GM21381 (cell line): ENCODE data around the gene UBE2V1.
A peak's percentile ranks its signal among the peaks of the same experiment; 100 is the strongest.
"Not testable (repeated sequence)": the region's sequence is repeated elsewhere in the genome, so short reads cannot be mapped to it uniquely, and the experiment has no call there.

Source experiments
- ATAC-seq: cut with Tn5 transposase; IDR thresholded peaks from one replicate; pipeline ENCODE4 v1.9.1; 2021; ENCODE audit warnings: mild to moderate bottlenecking, moderate library complexity; ENCODE audit not compliant: unreplicated experiment

Gene UBE2V1

GRCh38 chr20:50112512-50113419 is at the start of gene UBE2V1:
UBE2V1 (minus strand) TSS chr20:50113150; CDS start chr20:50113128, 22 bp downstream.
- ATAC-seq: peak; percentile 48

GRCh38 chr20:50161494-50161893 is 48.5 kb upstream of the UBE2V1 start:
- ATAC-seq: not testable (repeated sequence)

DNA sequence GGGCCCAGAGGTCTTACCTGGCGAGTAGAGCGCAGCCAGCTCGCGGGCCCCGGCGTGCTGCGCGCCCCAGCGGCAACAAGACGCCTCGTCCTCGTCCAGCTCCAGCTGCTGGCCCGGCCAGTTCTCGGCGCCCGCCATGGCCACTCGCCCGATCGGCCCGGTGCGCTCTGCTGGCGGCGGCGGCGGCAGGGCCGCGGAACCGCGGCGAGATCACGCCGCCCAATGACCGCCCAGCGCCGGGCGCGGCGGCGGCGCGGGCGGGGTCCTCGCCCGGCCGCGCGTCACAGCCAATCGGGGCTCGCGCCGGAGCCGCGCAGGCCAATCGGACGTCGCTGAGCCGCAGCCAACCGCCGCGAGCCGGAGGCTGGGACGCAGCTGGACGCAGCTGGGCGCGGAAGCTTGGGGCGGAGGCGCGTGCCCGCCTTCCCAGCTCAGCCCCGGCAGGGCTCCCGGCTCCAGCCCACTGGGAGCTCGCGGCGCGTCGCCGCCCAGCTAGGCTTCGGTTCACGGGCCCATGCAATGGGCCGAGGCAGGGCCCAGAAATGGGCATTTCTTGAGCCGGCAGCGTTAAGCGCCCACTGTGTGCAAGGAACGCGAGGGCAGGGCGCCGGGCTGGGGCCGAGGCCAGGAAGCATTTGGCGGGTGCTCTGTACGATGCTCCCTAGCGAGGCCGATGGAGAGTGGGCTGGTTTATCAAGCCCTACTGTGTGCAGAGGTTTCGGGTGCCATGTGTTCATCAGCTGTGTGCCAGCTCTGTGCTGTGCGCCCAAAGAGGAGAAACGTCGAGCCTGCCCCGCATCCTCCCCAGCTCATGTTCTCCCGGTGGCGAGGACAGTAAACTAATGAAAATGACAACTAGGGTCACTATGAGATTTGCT is 40.8 kb upstream of the UBE2V1 start, which contains the start of gene PEDS1:
Gene PEDS1, minus strand, starts transcription at position 224 of the 878 bp plus-strand sequence. Its CDS starts 86 bp downstream, at position 138.
- ATAC-seq: peak; percentile 96

DNA sequence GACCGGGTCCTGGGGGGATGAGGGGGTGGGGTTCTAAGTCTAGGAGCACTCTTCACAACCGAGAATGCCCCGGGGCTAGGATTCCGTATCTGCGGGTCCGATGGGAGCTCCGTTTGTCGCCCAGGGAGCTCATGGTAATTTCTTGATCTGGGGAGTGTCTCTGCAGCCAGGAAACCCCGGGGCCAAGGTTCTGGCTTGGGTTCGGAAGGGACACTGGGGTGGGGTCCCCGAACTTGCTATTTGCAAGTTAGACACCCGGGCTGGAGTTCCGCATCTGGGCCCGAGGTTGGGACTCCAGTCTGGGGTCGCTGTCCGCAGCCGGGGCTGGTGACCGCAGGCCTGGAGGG is 40.2 kb upstream of the UBE2V1 start:
- no peak for ATAC-seq

GRCh38 chr20:50152394-50153152 is 39.6 kb upstream of the UBE2V1 start:
- no peak for ATAC-seq

DNA sequence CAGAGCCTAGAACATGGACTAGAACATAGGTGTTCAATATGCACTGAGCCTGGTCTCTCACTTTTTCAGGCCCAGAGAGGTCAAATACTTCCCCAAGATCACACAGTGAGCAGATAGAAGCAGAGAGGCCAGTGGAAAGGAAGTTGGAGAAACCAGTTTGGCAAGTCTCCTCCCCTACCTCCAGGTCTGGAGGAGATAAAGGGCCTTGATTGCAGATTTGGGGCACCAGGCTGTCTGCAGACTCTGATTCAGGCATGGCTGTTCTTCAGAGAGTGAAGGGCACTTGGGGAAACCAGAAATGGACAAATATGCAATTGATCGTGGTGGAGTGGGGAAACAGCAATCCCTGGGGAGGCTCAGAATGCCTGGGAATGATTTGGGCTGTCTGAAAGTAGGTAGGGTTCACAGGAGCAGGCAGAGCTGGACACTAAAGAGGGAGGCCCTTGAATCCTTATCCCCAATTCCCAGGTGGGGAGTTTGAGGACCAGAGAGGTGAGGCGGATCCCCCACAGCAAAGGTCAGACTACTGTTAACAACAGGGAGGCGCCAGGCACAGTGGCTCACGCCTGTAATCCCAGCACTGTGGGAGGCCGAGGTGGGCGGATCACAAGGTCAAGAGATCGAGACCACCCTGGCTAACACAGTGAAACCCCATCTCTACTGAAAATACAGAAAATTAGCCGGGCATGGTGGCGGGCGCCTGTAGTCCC is 38.2 kb upstream of the UBE2V1 start:
- ATAC-seq: no peak

DNA sequence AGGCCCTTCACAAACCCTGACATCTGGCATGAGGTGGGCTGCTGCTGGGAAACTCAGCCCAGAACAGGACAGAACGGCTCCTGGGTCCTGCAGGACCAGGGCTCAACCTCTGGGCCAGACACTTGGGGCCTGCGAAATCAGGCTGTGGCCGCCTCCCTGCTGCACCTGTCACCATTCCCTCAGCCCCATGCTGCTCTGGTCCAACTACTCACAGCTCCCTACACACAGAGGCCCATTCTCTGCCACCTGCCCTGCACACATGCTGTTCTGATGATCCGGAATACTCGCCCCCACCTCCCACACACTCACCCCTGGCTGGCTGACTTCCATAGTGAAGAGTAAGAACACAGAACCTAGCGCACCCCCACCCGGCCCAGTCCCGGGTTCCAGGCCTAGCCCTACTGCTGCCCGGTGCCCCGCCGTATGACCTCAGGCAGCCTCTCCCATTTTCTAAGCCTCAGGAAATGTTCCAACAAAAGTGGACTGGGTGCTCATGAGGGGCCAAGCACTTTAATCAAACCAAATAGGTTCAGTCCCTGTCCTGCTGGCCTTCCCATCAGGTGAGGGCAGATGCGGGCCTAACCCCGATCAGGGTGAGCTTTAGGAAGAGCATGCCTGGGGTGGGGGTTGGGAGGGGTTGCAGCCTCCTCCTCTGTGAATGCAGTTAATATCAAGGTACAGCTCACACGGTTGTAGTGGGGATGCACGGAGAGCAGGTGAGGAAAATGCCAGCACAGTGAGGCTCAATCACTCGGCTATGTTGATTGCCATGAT is 36.7 kb upstream of the UBE2V1 start:
- no peak for ATAC-seq

GRCh38 chr20:50146732-50147662 is 34.0 kb upstream of the UBE2V1 start:
- no peak for ATAC-seq

DNA sequence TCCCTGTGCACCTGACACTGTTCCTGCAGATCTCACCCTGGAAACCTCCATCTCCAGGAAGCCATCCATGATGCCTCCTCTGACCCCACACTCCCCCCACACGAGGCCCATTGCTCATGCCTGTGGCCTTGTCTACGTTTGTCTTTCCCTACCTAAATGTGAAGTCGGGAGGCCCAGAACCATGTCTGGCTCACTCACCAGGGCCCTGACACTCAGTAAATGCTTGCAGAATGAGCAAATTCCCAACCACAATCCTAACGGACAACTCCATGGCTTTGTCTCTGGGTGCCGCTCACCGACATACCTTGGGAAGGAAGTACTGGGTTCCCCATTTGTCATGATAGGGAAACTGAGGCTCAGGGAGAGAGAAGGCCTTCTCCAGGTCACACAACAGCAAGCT is 33.3 kb upstream of the UBE2V1 start:
- ATAC-seq: no peak

DNA sequence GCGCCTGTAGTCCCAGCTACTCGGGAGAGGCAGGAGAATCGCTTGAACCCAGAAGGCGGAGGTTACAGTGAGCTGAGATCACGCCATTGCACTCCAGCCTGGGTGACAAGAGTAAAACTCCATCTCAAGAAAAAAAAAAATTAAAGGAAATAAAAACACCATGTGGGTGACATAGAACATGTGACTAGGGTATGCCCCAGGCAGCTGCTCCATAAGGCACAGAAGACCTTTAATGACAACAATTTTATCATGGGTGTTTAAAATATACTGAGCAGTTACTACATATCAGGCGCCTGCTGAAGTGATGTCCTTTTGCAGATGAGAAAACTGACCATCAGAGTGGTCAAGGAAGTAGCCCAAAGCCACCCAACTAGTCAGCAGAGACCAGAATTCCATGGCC is 32.6 kb upstream of the UBE2V1 start:
- ATAC-seq: no peak

DNA sequence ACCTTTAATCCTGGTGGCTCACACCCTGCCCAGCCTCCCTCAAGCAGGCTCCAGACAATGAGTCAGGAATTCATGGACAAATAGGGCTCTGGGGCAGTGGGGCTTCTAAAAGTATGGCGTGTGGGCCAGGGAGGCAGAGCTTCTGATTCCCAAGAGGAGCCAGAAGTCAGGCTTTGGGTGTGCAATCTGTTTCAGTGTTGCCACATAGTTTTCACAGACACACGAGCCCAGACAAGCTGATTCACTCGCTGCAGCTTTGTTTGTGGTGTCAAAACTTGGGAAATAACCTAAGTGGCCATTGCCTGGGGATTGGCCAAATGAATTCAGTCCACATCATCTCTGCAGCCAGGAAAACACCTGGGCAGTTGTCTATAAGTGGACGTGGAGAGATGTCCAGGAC is 31.4 kb upstream of the UBE2V1 start:
- no peak for ATAC-seq

DNA sequence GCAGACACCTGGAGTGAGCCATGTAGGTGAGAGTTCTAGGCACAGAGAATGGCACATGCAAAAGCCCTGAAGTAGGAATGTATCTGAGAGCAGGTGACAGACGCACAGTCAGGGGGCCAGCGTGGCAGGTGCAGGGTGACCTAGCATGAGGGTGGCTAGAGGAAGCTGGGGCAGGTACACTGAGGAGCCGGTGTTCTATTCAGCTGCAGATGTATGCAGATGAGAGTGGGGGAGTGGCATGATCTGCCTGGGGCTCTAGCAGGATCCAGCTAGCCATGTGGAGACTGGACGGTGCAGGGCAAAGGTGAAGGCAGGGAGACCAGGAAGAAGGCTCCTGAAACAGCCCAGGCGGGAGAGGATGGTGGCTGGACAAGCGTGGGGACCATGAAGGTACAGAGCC is 29.9 kb upstream of the UBE2V1 start:
- ATAC-seq: no peak

- no peak for ATAC-seq
Observed at GRCh38 chr20:50141811-50142561, 29.0 kb upstream of the UBE2V1 start.

DNA sequence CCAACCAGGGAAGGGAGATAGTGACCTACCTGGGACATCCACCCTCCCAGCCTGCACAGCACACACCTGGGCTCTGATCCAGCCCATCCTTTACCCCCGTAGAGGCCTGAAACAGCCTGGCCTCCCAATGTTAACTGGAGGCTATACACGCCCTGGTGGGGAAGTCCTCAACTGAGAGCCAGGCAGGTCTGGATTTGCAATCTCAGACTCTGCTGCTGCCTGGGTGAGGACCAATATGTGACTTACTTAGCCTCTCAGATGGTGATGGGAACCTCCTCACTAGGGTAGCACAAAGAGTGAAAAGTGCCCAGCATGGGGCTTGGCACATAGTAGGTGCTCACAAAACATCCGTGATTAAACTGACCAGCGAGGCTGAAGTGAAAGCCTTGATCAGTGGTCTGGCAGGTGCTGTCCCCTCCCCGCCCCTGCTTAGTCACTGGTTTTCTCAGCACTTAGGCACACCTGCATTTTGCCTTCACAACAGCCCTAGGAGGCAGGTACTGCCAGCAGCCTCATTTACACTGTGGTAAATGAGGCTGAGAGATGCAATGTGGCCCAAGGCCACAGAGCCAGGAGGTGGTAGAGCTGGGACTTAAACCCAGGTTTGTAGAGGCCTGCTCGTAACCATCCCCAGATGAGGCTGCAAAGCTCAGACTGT is 28.2 kb upstream of the UBE2V1 start:
- no peak for ATAC-seq

DNA sequence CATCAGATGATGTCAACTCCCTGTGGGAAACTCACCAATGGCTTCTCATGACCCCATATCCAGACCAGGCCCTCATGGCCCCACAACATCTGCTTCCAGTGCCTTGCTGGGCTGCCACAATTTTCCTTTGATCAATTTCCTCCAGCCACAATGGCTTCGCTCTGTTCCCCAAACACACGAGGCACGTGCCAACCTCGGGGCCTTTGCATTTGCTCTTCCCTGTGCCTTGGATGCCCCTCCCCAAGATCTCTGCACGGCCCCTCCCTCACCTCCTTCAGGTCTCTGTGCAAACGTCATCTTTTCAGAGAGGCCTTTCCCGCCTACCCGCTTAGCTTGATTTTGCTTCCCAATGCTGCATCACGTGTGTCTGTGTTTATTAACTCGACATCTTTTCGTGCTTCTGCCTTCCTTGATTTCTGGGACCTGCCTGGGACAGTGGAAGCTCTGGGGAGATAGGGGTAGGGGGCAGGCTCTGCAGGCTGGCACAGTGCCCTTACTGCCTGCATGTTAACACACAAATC is 27.4 kb upstream of the UBE2V1 start:
- ATAC-seq: no peak

- ATAC-seq: no peak
Observed at GRCh38 chr20:50138479-50139393, 25.8 kb upstream of the UBE2V1 start.
